DND-41 (cell line): ENCODE results near the gene TBPL1.

ENCODE experiments used
- EZH2 ChIP-seq: IDR thresholded peaks from 3 replicates; pipeline ENCODE4 v1.6.1; 2012; ENCODE audit warnings: borderline replicate concordance, low read depth, mild to moderate bottlenecking, moderate library complexity, low read length, inconsistent platforms; ENCODE audit not compliant: severe bottlenecking
- TF ChIP-seq, protein P1 (sequence below): IDR thresholded peaks from 2 replicates; pipeline ENCODE4 v1.5.1; 2012; ENCODE audit warnings: borderline replicate concordance, low read length, moderate library complexity, mild to moderate bottlenecking; ENCODE audit not compliant: poor library complexity, severe bottlenecking; ENCODE audit errors: extremely low read depth

GRCh38 chr6:133906050-133906449, 47.0 kb upstream of the TBPL1 start:
- TF ChIP-seq, protein P1, sequence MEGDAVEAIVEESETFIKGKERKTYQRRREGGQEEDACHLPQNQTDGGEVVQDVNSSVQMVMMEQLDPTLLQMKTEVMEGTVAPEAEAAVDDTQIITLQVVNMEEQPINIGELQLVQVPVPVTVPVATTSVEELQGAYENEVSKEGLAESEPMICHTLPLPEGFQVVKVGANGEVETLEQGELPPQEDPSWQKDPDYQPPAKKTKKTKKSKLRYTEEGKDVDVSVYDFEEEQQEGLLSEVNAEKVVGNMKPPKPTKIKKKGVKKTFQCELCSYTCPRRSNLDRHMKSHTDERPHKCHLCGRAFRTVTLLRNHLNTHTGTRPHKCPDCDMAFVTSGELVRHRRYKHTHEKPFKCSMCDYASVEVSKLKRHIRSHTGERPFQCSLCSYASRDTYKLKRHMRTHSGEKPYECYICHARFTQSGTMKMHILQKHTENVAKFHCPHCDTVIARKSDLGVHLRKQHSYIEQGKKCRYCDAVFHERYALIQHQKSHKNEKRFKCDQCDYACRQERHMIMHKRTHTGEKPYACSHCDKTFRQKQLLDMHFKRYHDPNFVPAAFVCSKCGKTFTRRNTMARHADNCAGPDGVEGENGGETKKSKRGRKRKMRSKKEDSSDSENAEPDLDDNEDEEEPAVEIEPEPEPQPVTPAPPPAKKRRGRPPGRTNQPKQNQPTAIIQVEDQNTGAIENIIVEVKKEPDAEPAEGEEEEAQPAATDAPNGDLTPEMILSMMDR: no peak
- no peak for TF ChIP-seq EZH2
